GM18498 (cell line): ENCODE results near the gene U2SURP.

Source experiments
- ATAC-seq: cut with Tn5 transposase; IDR thresholded peaks from one replicate; pipeline ENCODE4 v1.9.1; 2021; ENCODE audit warnings: mild to moderate bottlenecking, moderate library complexity; ENCODE audit not compliant: unreplicated experiment

U2SURP gene

DNA sequence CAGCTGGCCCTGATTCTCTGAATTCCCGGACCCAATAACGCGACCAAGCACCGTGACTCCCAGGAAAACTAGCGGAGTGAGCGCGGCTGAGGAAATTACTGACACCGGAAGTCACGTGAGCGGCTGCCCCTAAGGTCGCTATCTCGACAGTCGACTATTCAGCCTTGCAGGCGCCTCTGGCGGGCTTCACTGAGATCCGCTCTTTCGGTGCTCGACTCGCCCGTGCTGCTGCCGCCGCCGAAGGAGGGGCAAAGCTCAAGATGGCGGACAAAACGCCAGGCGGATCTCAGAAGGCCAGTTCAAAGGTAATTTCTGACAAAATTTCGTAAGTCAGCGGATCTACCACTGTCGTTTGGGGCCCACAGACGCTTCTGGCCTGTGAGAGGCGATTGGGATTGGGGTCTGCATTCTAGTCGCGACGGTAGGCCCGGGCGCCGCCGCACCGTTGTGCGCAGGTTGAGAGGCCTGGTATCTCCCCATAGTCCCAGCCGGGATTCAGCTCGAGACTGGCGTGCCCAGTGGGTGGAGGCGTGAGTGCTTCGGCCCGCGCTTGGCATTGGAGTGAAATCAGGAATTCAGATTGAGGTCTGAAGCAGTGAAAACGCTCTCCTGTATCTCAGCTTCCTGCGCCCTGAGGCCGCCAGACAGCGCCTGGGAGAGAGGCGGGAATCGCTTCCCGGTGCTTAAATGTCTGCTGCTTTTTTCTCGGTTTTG is at the start of gene U2SURP:
Gene U2SURP (plus strand): TSS at position 202 of the 714 bp plus-strand sequence. CDS start 59 bp downstream, at position 261.
- ATAC-seq, result peak; percentile 90

GRCh38 chr3:142951794-142952193 is 49.6 kb upstream of the U2SURP start:
- no peak for ATAC-seq

GRCh38 chr3:142952272-142953193 is 48.8 kb upstream of the U2SURP start:
- ATAC-seq, result no peak

GRCh38 chr3:142953443-142953842 is 47.9 kb upstream of the U2SURP start:
- no peak for ATAC-seq

GRCh38 chr3:142958707-142959106 is 42.7 kb upstream of the U2SURP start:
- no peak for ATAC-seq

DNA sequence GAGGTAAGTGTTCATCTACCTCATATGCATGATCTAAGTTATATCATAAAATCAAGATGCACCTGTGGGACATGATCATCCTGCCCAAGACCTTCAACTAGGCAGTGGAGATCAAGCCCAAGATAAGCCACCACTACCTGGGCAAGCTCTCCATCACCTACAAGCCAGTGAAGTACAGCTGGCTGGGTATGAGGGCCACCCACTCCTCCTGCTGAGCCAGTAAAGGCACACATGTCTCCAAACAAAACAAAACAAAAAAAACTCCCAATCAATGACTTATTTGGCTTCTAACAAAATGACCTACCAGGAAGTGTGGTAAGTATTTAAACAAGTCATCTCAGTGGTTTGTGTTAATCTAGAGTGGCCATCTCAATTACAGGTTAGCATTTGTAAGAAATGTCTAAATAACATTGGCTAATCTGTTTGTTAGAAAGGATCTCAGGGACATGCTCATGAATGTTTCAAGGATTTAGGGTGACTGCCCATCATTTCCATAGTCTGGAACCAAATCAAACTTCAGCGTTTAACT is 41.0 kb upstream of the U2SURP start:
- no peak for ATAC-seq

- ATAC-seq, result no peak
These were observed 39.8 kb upstream of the U2SURP start for GRCh38 chr3:142961539-142961938.

DNA sequence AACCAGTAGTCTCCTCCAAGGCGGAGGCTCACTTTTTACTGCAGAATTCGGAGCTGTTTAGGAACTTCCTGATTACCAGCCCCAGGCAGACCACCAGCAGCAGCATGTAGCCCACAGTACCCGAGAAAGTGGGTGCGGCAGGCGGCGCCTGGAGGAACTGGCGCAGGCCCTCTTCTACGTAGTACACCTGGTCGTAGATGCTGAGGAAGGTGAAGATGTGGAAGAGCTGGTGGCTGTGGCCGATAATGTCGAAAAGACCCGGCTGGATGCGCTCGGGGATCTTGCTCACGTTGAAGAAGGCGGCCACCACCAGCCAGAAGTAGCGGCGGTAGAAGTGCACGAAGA is 39.2 kb upstream of the U2SURP start:
- no peak for ATAC-seq

- peak; percentile 12 for ATAC-seq
These were observed 38.7 kb upstream of the U2SURP start for GRCh38 chr3:142962520-142963233.

DNA sequence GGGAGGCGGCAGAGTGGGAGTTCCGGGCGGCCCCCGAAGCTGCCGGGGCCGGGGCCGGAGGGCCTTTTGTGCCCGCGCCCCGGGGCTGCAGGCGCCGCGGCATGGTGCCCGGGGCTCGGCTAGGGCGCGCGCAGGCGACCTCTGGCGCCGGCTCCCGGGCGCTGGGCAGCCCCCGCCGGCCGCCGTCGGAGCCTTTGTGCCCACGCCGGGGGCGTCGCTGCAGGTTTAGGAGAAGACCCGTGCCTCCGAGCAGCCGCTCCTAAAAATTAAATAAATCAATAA is 38.2 kb upstream of the U2SURP start:
- ATAC-seq, result peak; percentile 51

GRCh38 chr3:142963516-142964448 is 37.6 kb upstream of the U2SURP start, which contains the start of gene PAQR9:
Gene PAQR9, minus strand, starts transcription at chr3:142963674. Its CDS starts 338 bp downstream, at chr3:142963336.
- peak; percentile 58 for ATAC-seq

DNA sequence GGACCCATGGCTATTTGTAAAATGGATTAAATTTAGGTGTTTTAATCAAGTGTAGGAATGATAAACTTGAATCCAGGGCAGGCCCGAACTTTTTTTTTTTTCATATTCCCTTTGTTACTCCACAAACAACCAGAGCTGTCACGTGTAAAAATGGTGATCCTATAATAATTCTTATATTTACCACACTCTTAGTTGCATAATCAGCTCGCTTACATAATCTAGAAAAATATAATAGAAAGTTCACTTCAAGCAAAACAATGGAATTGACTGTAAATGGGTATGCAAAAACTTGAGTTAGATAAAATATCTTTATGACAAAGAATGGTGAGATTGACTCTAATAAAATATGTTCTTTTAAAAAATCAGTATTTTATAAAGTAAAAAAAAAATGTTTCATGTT is 35.8 kb upstream of the U2SURP start:
- ATAC-seq, result no peak

GRCh38 chr3:142966808-142967207 is 34.6 kb upstream of the U2SURP start:
- no peak for ATAC-seq

DNA sequence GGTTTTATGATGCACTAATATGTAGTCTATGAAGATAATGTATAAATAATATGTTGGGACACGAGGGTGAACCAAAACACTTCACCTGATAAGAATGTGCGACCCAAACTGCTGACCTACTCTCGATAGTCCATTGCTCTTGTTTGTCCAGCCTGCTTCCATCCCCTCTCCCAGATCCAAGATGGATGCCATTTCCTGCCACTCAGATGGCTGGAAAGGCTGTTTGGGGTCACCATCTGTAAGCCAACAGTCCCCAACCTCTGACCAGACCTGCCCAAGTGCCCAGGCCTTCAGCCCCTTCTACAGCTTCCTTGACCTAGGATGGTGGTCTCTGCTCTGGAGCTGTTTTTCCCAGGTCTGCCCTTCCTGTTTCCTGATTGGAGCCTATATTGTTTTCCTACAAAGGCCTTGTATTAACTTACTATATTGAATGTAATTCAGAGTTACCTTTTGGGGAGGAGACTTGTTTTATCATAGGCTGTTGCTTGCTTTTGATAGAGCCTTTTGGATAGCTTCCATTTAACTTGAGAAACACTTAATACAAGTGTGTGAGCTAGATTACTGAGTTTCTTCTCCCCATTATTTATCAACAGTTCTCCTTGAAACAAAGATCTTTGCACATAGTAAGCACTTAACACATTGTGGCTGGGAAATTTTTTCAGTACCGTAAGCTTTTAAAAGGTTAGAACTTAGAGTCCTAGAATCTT is 32.9 kb upstream of the U2SURP start:
- ATAC-seq, result no peak

GRCh38 chr3:142971431-142971830 is 29.9 kb upstream of the U2SURP start:
- no peak for ATAC-seq

- ATAC-seq, result no peak
These were observed 29.1 kb upstream of the U2SURP start for GRCh38 chr3:142972092-142972753.

GRCh38 chr3:142973217-142974009 is 28.0 kb upstream of the U2SURP start:
- no peak for ATAC-seq

DNA sequence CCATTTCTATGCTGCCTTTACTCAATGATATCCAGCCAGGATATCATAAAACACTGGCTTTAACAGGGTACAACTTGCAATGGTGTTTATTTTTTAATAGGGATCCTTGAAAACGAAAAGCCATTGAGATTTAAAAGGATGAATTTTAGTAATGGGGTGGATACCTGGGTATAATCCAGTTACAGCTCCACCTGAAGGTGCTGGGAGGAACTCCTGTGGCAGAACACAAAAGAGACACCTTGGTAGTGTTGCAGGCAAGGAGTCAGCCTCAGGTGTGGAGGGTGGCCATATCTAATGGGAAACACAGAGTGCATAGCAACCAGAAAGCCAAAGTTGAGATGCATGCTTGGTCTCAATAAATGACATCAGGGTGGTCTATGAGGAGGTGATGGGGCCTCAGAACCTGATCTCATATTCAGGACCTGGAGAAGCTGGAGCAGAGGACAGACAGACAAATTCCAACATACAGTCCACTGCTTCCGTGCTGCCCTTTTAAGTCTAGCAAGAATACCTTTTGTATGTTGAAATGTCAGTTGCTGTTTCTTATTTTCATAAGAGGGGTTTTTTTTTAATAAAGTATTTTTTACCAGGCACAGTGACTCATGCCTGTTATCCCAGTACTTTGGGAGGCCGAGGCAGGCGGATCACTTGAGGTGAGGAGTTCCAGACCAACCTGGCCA is 25.9 kb upstream of the U2SURP start:
- ATAC-seq, result no peak
